Prostate gland (tissue), 2 donors: Measurements from ENCODE around the gene CCDC27. TPM values are rescaled to one million over a fixed set of nuclear protein-coding genes. Genes with fewer than 3 reads are reported as not detected.

Source experiments
- DNase-seq: peaks from one replicate; pipeline ENCODE4 v3.0.0-alpha.2; 2019; ENCODE audit warnings: low spot score
- H3K27ac ChIP-seq, 2 donors: fragments of 200-600 bp; sonication (generic); 2 replicates each; pipeline ENCODE4 v1.5.1; 2017 to 2019
- H3K27me3 ChIP-seq: fragments of 200-600 bp; sonication (generic); replicated peaks from 2 replicates; pipeline ENCODE4 v1.5.1; 2019; ENCODE audit not compliant: insufficient read depth
- H3K36me3 ChIP-seq, 2 donors: fragments of 200-600 bp; sonication (generic); 1 replicate in 1 of 2; 2 replicates in 1 of 2; pipeline versions ENCODE4 v1.5.1 to v1.8.1; 2017 to 2019
- H3K4me1 ChIP-seq: fragments of 200-600 bp; sonication (generic); replicated peaks from 2 replicates; pipeline ENCODE4 v1.5.1; 2019
- H3K4me3 ChIP-seq, 2 donors: fragments of 200-600 bp; sonication (generic); 2 replicates each; pipeline ENCODE4 v1.5.1; 2017 to 2019
- H3K9me3 ChIP-seq: fragments of 200-600 bp; sonication (generic); 2 replicates; pipeline ENCODE4 v1.5.1; 2017
- CTCF ChIP-seq, 4 experiments: fragments of 200-600 bp in 2 of 4; fragments of 450-650 bp in 2 of 4; sonication (generic) in 2 of 4; IDR thresholded peaks; 1 replicate in 3 of 4; 2 replicates in 1 of 4; pipeline ENCODE4 v1.5.1; 2016 to 2019; ENCODE audit warnings: antibody characterized with exemption in 4 of 4, mild to moderate bottlenecking in 2 of 4, moderate library complexity in 2 of 4
- POLR2A ChIP-seq: fragments of 450-650 bp; IDR thresholded peaks from one replicate; pipeline ENCODE4 v1.6.1; 2016; ENCODE audit warnings: antibody characterized with exemption, mild to moderate bottlenecking
- POLR2AphosphoS5 ChIP-seq: sonication (generic); formaldehyde crosslinking; IDR thresholded peaks from one replicate; pipeline ENCODE4 v1.6.1; 2017; ENCODE audit warnings: antibody characterized with exemption
- WGBS: methylation state at CpG from one replicate; pipeline ENCODE4 v1.1.5; 2018; 5-methylcytosine and 5-hydroxymethylcytosine counted together
- intact Hi-C: fragments of 100-400 bp; cut with DNase I; formaldehyde crosslinking; loops from one replicate; pipeline ENCODE4 v1.14.2; 2022
- total RNA-seq, 2 donors: library from RNA; depleted of rRNA; stranded (reverse); fragments of >200 nt; gene quantifications; one replicate each; pipeline ENCODE4 v1.1.0, GENCODE V29; 2016

Gene CCDC27
- total RNA-seq, 2 donors from 2014 or later: 0.97 TPM; not detected in 1

DNA sequence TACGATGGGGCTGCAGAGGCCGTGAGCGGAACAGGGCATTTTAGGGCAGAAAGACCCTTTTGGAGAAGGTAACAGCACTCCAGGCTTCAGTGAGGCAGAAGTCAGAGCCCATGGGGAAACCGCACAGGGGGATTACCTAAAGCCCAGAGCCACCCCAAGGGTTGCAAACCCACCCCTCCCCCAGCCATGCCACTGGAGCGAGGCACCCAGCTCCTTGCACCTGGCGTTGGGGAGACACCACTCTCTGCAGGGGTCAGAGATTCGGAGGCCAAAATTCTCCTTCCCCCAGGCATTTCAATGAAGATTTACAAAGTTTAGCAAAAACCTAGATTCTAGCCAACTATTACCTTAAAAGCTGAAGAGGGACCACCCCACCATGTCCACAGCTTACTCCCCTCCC, 38.4 kb upstream of the CCDC27 start:
- H3K27me3 ChIP-seq: peaks cover 7% of the 10 kb centered on the region

DNA sequence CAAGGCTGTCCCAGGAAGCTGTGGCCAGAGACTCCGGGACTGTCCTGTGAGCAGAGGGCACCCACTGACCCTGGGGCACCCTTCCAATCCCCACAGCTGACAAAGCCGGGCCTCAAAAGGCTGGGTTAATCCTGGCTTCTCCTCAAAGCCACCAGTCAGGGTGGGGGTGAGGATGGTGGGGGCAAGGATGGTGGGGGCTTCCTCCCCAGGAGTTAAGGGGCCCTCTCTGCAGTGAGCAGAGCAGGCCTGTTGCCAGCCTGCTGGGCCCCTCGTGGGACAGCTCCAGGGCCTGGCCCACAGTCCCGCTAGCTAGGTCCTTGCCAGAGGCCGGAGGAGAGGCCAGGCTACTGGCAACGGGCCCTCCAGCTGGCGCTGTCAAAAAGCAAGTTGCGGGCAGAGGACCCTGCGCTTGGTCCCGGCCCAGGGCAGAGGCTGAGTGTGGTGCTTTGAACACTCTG, 37.9 kb upstream of the CCDC27 start:
- Histone ChIP-seq H3K36me3 (no peaks in the 10 kb centered on the region), H3K4me3 (no peak overlapping the region), H3K27me3 (peaks cover 7% of the 10 kb centered on the region), H3K27ac (peak overlapping the region; percentile 32 to 71), H3K4me1 (no peaks in the 10 kb centered on the region), H3K9me3 (no peaks in the 10 kb centered on the region)
- no peak for DNase-seq
- intact Hi-C loops: no loop called here
- 32% methylated on average over 10 of the region's 10 CpGs for WGBS
- TF ChIP-seq POLR2A (no peak), POLR2AphosphoS5 (no peak), CTCF (IDR thresholded peaks at IDR 0.05) (no peak)

More for the DNA sequence above, 38.4 kb upstream of the CCDC27 start:
- Histone ChIP-seq H3K4me3 (no peak overlapping the region), H3K9me3 (no peaks in the 10 kb centered on the region), H3K27ac (peak overlapping the region in 1 of 2 donors; percentile 71), H3K36me3 (no peaks in the 10 kb centered on the region), H3K4me1 (no peaks in the 10 kb centered on the region)
- TF ChIP-seq POLR2AphosphoS5: no peak
- TF ChIP-seq POLR2A: no peak
- TF ChIP-seq CTCF (IDR thresholded peaks at IDR 0.05): no peak
- intact Hi-C loops: no loop called here
- DNase-seq: no peak
- 87% methylated on average over 7 of the region's 7 CpGs for WGBS

- TF ChIP-seq POLR2A: no peak
- no peak for TF ChIP-seq POLR2AphosphoS5
- no peak for TF ChIP-seq CTCF (IDR thresholded peaks at IDR 0.05)
- Histone ChIP-seq H3K4me3 (no peak overlapping the region), H3K27ac (peak overlapping the region; percentile 53 to 71), H3K4me1 (no peaks in the 10 kb centered on the region), H3K9me3 (no peaks in the 10 kb centered on the region), H3K27me3 (peaks cover 7% of the 10 kb centered on the region), H3K36me3 (no peaks in the 10 kb centered on the region)
- intact Hi-C loops: no loop called here
- 57% methylated on average over 10 of the region's 10 CpGs for WGBS
- no peak for DNase-seq
Observed at GRCh38 chr1:3714814-3715213, 37.4 kb upstream of the CCDC27 start.

- no peaks in the 10 kb centered on the region for H3K9me3 ChIP-seq
- peak overlapping the region; percentile 53 to 71 for H3K27ac ChIP-seq
- WGBS: 41% methylated on average over 6 of the region's 6 CpGs
- H3K27me3 ChIP-seq: peaks cover 4% of the 10 kb centered on the region
- H3K4me1 ChIP-seq: no peaks in the 10 kb centered on the region
- no peak overlapping the region for H3K4me3 ChIP-seq
- no peaks in the 10 kb centered on the region for H3K36me3 ChIP-seq
- intact Hi-C loops: no loop called here
- TF ChIP-seq POLR2A (no peak), CTCF (IDR thresholded peaks at IDR 0.05) (no peak), POLR2AphosphoS5 (no peak)
- DNase-seq: no peak
Observed at GRCh38 chr1:3716351-3716750, 35.9 kb upstream of the CCDC27 start.

GRCh38 chr1:3717041-3717714, 35.1 kb upstream of the CCDC27 start:
- intact Hi-C loops: no loop called here
- H3K4me3 ChIP-seq: no peak overlapping the region
- H3K27ac ChIP-seq: peak overlapping the region; percentile 51 to 71
- H3K27me3 ChIP-seq: peaks cover 4% of the 10 kb centered on the region
- DNase-seq: peak; percentile 92
- H3K9me3 ChIP-seq: no peaks in the 10 kb centered on the region
- TF ChIP-seq POLR2A (no peak), POLR2AphosphoS5 (peak; percentile 79)
- H3K4me1 ChIP-seq: no peaks in the 10 kb centered on the region
- WGBS: 30% methylated on average over 33 of the region's 33 CpGs
- no peaks in the 10 kb centered on the region for H3K36me3 ChIP-seq
